Glomerular visceral epithelial cell (primary cell): ENCODE data around the gene TBX19.

Source experiments
- DNase-seq: peaks from one replicate; pipeline ENCODE4 v3.0.0-alpha.2; 2016; ENCODE audit errors: extremely low spot score

Gene TBX19

GRCh38 chr1:168281603-168282325, 1.1 kb downstream of the TBX19 start:
- no peak for DNase-seq

- no peak for DNase-seq
Observed at GRCh38 chr1:168285521-168285790, 4.8 kb downstream of the TBX19 start.

GRCh38 chr1:168285971-168286927, 5.6 kb downstream of the TBX19 start:
- DNase-seq: no peak

GRCh38 chr1:168287237-168287664, 6.6 kb downstream of the TBX19 start:
- no peak for DNase-seq

GRCh38 chr1:168288311-168289052, 7.8 kb downstream of the TBX19 start:
- DNase-seq: no peak

GRCh38 chr1:168291222-168291837, 10.7 kb downstream of the TBX19 start:
- DNase-seq: no peak

- DNase-seq: no peak
Observed at GRCh38 chr1:168293356-168293755, 12.7 kb downstream of the TBX19 start.

- DNase-seq: no peak
Observed at GRCh38 chr1:168295411-168296114, 14.9 kb downstream of the TBX19 start.

GRCh38 chr1:168297019-168297730, 16.5 kb downstream of the TBX19 start:
- DNase-seq: no peak

GRCh38 chr1:168298446-168298845, 17.8 kb downstream of the TBX19 start:
- DNase-seq: no peak

GRCh38 chr1:168300626-168301025, 19.9 kb downstream of the TBX19 start:
- DNase-seq: no peak

- DNase-seq: peak; percentile 17
Observed at GRCh38 chr1:168301664-168302320, 21.1 kb downstream of the TBX19 start.

GRCh38 chr1:168303716-168304540, 23.3 kb downstream of the TBX19 start:
- no peak for DNase-seq

GRCh38 chr1:168304865-168305264, 24.2 kb downstream of the TBX19 start:
- no peak for DNase-seq

- peak; percentile 14 for DNase-seq
Observed at GRCh38 chr1:168312718-168313604, 32.3 kb downstream of the TBX19 start.

GRCh38 chr1:168316142-168316541, 35.5 kb downstream of the TBX19 start:
- no peak for DNase-seq

GRCh38 chr1:168317309-168317708, 36.6 kb downstream of the TBX19 start:
- DNase-seq: no peak

GRCh38 chr1:168319691-168320090, 39.0 kb downstream of the TBX19 start:
- no peak for DNase-seq
